Activated CD8-positive, alpha-beta memory T cell treated with anti-CD3 and anti-CD28 coated beads, Interleukin-2, amount 50 U/mL, for 4 hours (primary cell): ENCODE measurements around the gene PCED1B.
A peak's percentile ranks its signal among the peaks of the same experiment; 100 is the strongest.

Experiments
- DNase-seq: peaks from one replicate; pipeline ENCODE4 v3.0.0-alpha.2; 2020

PCED1B gene

GRCh38 chr12:47067771-47068431, 11.5 kb upstream of the PCED1B start:
- no peak for DNase-seq

- no peak for DNase-seq
Observed at GRCh38 chr12:47068539-47068938, 10.9 kb upstream of the PCED1B start.

GRCh38 chr12:47070310-47070709, 9.1 kb upstream of the PCED1B start:
- no peak for DNase-seq

- DNase-seq: no peak
Observed at GRCh38 chr12:47071241-47071852, 8.1 kb upstream of the PCED1B start.

GRCh38 chr12:47073951-47074350, 5.5 kb upstream of the PCED1B start:
- DNase-seq: no peak

- no peak for DNase-seq
Observed at GRCh38 chr12:47074757-47075156, 4.7 kb upstream of the PCED1B start.

GRCh38 chr12:47075192-47076084, 4.0 kb upstream of the PCED1B start:
- no peak for DNase-seq

GRCh38 chr12:47077206-47078085, 2.0 kb upstream of the PCED1B start:
- DNase-seq: no peak

- no peak for DNase-seq
Observed at GRCh38 chr12:47078086-47078395, 1.4 kb upstream of the PCED1B start.

- peak; percentile 56 for DNase-seq
Observed at GRCh38 chr12:47078733-47079467, 521 bp upstream of the PCED1B start.

- DNase-seq: peak; percentile 48
Observed at GRCh38 chr12:47079981-47080724, 732 bp downstream of the PCED1B start.

GRCh38 chr12:47080725-47081502, 1.5 kb downstream of the PCED1B start:
- peak; percentile 58 for DNase-seq

GRCh38 chr12:47082283-47082682, 2.9 kb downstream of the PCED1B start:
- DNase-seq: no peak

- no peak for DNase-seq
Observed at GRCh38 chr12:47082796-47083621, 3.6 kb downstream of the PCED1B start.

GRCh38 chr12:47084172-47084571, 4.8 kb downstream of the PCED1B start:
- DNase-seq: no peak

GRCh38 chr12:47085815-47086252, 6.4 kb downstream of the PCED1B start:
- peak; percentile 33 for DNase-seq

GRCh38 chr12:47087088-47087688, 7.8 kb downstream of the PCED1B start:
- no peak for DNase-seq

- no peak for DNase-seq
Observed at GRCh38 chr12:47088021-47088944, 8.9 kb downstream of the PCED1B start.
